ENCODE measurements around the gene PLCB1.
"Not testable (repeated sequence)": the region's sequence is repeated elsewhere in the genome, so short reads cannot be mapped to it uniquely, and the experiment has no call there.

The PLCB1 gene

DNA sequence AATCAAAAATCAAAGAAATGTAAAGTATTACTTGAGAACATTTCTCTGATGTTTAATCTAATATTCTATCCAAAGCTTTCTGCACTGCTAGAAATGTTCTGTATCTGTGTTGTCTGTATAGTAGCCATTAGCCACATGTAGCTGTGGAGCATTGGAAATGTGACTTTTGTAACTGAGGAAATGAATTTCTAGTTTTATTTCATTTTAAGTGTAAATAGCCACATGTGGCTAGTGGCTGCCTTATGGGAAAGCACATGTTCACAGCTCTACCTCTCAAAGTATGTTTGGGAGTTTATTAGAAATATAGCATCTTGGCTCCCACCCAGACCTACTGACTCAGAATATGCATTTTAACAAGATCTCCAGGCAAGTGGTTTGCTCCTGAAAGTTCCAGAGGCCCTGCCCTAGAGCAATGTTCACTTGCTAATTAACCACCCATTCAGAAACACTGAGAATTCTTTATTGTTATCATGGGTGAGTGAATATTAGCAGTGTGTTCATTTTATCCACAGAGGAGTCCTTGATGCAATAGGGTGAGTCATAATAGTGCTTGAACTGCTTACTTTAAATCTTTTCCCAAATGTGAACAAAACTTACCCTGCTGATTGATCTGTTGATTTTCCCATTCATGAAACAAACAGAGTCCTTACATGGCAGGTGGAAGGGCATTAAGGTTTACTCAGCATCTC, 282.7 kb downstream of the PLCB1 start:
- DNase-seq, result no peak

DNA sequence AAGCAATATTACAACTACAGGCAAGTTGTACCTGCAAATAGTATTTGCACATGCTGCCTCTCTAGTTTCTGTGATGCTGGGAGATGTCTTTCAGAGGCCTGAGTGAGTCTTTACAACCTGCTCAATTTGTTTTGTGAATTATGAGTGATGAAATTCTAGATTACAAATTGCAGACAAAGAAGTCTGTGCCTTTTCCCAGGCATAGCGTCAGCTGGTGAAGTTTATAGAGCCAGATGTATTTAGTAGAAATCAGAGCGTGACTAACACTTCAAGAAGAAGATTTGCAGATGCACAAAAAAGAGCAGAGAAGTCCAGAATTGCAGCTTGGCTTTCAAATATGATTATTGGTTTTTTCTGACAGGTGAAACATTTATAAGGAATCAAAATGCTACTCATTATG, 289.9 kb downstream of the PLCB1 start:
- no peak for DNase-seq

DNA sequence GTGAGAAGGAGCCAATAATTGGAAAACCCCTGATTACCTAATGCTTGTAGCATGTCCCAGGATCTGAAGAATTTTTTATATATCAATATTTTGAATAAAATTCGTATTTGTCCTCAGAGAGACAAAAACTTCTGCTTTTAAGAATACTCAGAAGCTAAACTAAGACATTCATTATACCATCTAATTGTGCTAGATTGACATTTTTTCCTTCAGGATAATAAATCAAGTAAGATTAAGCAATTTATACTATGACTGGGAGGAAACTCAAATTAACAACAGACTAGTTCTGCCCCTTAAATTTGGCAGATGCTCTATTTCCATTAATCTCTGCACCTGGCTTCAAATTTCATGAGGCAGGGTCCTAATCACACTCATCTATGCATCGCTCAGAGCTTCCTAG, 291.4 kb downstream of the PLCB1 start:
- DNase-seq, result no peak

DNA sequence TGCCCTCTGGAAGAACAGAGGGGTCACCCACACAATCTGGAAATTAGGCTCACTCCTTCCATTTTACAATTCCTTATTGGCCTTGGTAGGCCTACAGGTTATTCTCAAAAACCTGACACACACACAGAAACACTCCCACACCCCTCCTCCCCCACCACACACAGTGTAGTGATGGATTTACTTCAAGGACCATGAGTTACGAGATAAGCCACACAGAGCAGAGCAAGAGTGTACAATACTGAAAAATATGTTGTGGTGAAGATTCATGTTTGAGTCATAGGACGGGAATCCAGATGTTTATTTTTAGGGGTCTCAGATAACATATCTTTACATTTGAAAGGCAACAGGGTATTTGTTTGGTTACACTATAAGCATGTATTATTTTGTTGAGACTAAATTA, 291.9 kb downstream of the PLCB1 start:
- DNase-seq, result no peak

DNA sequence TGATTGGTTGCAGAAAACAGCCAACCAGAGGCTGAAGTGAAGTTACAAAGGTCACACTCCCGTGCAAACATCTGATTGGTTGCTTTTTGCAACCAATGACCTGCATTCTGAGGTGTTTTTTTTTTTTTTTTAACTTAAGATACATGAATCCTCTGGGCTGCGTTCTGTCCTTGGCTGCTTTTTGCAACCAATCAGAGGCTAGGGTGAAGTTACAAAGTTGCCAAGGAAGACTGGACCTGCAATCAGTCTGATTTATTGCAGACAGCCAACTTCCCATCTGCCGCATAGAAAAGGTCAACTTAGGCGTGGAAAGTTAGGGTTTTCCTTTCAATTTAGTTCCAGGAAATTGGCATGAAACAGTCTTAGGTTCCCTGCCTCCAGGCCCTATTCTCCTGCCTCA, 292.9 kb downstream of the PLCB1 start:
- DNase-seq, result no peak

DNA sequence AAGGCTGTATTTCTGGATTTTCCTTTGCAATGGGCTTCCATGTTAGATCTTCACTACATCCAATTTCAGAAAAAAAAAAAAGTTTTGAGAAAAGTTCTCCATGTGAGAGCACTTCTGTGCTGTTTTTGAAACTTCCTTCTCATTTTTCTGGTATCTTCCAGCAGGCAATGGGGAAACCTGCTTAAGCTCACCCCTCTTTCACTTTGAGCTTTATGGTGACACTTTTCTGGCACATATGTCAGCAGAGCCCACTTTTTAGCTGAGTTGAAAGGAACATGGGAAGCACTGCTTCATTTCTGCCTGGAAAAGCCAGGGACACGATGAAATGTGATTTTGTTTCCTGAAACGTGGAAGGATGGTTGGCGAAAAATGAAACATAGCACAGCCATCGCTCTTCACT, 293.7 kb downstream of the PLCB1 start:
- DNase-seq, result no peak

DNA sequence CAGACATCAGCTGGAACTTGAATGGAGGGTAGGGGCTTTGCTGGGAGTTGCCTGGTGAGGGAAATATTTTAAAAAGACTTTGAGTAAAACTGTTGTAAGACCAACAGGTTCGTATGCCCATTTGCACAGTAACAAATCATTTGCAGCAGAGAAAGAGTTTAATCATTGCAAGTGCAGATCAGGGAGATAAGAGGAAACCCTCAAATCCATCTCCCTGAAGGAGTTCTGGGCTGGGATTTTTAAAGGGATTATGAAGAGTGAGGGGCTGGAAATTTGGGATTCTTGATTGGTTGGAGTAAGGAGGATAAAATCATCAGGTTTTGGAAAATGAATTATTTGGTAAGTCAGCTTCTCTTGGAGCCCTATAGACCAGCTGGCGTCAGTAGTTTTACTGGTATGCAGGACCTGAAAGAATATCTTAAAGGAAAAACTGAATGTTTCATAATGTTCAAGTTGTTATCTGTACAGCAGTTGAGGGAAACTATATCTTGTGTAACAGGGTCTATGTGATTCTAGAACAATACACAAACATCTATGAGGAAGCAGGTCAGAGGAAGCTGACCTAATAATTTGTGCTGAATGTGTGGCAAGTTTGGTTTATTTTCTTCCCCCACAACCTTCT, 295.5 kb downstream of the PLCB1 start:
- no peak for DNase-seq

DNA sequence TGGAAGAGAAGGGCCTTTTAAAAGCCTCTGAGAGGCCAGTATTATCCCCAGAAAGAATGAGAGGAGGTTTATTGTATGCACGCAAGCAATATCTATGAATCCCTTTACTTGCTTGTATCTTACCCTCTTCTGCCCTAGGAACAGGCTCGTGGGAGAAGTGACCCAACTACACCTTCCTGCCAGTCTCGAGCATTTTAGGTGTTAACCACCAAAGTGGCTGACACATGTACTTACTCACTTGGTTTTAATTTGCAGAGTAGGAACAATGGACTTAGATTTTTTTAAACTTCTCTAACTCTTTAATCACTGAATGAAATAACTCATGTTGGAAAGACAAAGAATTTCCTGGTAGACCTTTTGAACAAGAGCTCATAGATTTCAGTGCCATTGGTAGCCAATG, 296.9 kb downstream of the PLCB1 start:
- peak; percentile 32 for DNase-seq

DNA sequence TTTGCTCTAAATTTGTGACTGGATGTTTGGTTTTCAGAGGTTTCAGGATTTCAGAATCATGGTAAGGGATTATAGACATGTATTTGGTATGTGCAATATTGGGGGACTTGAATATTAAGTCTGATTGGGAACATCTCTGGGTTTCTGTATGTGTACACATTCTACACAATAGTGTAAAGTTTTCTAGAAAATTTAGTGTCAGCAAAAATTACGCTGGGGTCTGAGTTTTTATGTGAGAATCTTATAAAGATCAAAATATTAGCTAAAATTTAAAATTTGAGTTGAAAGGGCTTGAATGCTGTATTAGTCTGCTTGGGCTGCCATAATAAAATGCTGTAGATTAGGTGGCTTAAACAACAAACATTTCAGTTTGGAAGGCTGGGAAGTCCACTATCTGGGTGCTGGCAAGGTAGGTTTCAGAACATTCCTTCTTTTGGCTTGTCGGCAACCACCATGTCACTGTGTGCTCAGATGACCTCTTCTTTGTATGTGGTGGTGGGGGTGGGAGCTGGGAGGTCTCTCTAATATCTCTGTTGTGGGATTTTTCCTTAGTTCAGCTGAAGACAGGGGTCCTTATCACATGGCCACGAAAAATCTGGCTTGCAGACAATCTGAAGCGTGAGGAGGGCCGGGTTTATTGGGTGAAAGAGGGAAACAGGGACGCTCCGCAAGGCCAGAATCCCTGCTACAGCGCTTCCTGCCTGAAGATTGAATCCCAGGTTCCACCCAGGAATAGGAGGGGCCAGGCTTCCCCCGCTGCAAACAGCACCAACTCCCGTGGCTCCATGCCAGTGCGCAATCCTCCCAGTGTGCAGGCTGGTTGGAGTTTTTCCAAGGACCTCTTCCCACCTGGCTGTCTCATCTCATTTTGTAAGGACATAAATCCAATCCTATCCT, 299.7 kb downstream of the PLCB1 start:
- no peak for DNase-seq

DNA sequence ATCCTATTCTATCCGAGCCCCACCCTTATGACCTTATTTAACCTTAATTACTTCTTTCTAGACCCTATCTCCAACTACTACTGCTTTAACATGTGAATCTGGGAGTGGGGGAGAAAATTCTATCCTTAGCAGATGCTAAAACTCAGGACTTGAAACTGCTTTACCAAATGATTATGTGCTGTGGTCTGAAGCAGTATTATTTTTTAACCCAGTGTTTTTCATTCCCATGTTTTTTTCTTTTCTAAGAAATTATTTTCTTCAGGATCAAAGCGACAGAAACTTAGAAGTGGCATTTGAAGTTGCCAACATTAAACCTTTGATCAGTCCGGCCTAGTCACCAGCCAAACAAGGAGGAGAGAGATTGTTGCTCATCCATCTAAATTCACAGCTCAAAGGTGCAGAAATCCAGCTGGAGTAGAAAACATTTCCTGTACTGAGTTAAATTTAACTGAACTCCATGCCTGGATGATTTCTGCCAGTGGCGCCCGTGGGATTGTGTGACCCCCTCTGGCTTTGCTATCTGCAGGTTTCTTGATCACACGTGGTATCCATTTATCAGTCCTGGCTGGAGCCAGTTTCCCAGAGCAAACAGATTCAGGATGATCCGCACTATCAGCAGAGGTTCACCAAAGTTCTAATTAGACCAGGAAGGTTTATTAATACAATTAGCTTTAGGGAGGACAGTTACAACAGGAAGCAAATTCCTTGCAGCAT, 300.5 kb downstream of the PLCB1 start:
- no peak for DNase-seq

DNA sequence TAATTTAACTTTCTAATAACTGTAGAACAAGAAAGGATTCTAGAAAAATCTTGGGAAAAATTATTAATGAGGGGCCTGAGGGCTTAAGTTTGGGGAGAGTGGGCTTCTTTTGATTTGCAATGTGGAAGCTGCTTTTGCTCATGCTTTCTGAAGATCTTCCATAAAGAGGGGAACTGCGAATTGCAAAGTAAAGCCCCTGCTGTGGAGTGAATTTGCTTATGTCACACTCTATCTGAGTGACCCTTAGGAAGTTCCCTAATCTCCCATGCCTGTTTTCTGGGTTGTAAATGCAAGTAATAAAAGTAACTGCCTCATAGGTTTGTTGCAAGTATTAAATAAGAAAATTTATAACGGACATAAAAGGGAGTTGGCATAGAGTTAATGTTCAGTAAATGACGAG, 301.2 kb downstream of the PLCB1 start:
- no peak for DNase-seq

DNA sequence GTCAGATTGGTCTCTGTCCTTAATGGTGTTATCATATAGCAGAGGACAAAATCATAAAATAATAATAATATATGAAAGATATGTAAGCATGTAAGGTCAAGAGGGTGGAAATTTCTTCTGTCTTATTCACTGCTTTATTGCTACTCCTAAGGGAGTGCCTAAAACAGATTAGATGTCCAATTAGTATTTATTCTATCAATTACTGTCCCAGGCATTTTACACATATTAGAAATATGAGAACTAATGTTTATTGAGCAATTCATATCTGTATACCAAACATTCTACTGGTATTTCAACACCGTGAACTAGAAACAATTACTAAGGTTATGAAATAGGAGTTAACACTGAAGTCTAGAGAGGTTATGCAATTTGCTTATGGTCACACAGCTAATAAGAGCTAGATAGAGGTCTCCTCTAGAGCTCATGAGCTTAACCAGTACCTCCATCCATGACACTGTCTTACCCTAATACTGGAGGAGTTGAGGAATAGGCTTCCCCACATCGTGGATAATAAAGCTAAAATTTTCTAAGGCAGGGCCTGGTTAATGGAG, 302.3 kb downstream of the PLCB1 start:
- no peak for DNase-seq

DNA sequence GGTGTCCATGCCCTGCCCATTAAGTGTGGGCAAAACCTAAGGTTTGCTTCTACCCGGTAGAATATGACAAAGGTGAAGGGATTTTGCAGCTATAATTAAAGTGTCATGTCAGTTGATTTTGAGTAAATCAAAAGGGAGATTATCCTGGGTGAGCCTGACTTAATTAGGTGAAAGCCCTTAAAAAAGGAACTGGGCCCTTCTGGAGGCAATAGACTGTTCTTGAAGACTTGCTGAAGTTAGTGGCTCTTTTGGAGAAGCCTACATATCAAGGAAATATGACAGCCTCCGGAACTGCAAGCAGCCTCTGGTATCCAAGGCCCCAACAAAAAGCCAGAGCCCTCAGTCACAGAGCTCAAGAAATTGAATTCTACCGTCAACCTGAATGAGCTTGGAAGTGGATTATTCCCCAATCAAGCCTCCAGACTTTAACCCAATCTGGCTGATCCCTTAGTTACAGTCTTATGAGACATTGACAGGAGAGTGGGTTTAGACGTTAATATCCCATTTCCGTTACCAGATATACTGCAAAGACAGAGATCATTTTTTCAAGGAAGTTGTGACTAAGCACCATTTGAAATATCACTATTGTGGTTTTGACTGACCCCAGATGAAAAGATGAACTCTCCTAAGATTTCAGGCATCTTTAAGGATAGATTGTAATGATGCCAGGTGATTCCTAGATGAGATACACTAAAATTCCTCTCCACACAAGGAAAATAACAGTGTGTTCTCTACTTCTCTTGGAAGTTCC, 303.4 kb downstream of the PLCB1 start:
- DNase-seq, result no peak

DNA sequence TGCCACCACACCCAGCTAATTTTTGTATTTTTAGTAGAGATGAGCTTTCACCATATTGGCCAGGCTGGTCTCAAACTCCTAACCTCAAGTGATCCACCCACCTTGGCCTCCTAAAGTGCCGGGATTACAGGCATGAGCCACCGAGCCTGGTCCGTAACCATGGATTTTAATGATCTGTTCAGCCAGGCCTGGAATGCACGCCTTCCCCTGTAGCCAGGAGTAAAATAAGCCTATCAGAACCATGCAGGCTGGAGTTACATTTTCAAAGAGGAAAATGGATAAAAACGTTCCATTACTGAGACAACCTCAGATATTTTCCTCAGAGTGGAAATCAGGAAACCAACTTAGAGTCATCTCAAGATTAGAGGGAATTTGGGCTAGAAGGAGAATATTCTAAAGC, 304.9 kb downstream of the PLCB1 start:
- DNase-seq, result not testable (repeated sequence)

DNA sequence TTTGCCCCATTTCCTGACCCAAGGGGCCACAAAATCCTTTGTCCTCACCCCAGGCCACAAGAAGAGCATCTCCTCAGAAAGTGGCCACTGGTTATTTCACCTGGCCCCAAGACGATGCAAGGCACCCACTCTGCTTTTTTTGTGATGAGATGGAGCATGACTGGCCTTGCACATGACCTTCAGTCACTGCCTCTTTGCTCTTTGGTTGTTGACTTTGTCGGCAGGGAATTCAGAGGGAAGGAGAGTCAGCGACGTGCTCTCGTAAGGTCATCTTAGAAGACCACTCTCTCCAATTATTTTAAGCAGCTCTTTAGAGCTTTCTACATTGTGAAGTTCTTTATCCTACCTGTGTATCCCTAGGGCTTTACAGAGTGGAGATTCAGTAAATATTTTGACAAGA, 306.7 kb downstream of the PLCB1 start:
- no peak for DNase-seq

DNA sequence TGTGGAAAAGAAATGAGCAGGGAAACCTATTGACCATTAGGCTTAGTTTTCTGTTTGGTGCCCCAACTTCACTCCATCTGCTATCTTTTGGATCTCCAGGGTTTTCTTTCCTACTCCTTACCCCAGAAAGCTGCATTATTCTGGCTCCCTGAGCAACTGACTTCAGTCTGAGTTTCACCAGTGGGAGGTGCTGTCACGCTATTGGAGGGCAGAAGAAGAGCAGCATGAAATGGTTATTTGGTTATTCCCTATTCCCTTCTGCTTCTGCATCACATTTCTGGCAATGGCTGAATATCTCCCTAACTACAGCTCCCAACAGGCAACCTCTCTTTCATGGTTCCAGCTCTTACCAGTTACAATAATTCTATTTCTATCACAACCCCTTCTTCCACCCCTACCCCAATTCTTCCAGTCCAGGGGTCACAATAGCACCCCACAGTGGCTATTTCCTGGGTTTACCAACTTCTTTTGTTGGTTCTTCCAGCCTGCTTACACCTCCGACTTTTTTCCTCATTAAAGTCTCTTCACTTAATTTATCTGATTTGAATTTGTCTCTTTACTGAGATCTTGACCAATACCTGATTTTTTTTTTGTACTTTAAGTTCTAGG, 311.5 kb downstream of the PLCB1 start:
- no peak for DNase-seq

DNA sequence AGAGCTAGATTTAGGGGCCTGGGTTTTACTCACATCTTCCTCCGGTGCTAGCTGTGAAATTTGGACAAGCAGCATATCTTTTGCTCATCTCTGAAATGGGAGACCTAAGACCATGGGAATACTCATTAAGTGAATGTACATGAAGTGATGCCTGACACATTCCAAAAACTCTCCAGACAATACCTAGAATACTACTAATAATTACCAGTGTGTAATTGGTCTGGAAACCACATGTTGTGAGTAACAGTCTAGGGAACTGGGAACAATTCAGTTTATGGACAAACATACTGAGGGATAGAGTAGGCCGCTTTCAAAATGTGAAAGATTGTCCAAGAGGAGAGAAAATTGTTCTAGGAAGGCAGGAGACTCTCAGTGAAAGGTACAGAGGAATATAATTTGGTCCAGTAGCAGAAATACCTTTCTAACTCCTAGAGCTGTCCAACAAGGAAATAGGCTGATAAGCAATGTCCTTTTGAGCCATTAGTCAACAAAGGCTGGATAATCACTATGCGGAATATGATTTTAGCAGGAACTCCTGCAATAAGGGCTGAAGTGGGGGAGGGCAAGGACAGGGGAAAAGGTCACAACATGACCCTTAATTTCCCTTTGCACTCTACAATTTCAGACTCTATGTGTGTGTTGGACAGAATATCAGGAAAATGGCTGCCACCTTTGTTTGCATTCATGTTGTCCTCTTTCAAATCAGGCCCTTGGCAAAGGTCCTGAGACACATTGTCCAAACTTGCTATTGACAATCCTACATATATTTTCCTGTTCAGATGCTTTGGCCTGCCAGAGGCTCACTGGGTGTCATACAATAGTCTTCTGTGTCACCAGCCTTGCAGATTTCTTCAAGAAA, 315.4 kb downstream of the PLCB1 start:
- DNase-seq, result no peak

DNA sequence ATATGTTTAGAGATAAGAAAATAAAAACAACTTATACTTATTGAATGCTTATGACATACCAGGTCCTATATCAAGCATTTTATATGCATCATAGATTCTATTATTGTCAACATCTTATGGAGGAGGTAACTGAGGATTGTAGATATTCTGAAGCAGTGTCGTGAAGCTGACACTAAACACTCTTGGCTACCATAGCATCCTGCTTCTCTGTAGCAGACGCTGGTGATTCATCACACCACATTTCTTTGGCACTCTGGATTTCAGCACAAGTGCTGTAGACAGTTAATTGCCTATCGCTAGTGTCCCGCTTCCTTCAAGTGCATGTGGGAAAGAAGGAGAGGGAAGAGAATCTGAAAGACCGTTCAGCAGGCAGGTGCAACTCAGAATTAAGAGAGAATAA, 317.1 kb downstream of the PLCB1 start:
- DNase-seq, result no peak

DNA sequence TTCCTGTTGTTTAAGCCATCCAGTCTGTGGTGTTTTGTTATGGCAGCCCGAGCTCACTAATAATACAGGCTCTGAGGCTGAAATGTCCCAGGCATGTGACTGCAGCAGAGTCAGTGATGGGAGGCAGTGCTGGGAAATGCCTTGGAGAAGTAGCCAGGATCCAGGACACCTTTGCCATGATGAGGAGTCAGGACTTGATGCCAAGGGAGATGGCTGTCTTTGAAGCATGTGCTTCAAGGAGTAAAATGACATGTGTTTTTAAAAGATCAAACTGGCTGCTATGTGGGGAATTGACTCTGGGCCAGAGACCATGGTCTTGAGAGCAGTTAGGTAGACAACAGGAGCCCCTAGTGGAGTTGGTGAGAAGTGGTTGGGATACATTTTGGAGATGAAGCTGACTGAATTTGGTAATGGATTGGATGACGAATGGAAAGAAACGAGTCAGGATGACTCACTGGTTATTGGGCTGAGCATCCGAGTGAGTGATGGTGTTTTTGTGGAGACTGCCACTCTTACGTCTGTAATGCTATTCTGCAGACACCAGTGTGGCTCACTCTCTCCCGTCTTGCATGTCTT, 322.2 kb downstream of the PLCB1 start:
- DNase-seq, result no peak

DNA sequence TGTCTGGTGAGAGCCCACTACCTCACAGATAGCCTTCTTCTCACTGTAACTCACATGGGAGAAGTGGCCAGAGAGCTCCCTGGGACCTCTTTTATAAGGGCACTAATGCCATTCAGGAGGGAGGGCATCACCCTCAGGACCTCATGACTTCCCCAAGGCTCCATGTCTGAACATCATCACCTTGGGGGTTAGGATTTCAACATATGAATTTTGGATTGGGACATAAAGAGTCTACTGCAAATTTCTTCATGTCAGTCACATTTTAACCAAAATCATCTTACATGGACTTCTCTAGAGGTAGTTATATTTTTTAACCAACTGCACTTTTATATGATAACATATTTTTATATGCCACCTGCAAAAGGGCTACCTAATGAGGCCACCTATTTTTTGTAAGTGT, 324.7 kb downstream of the PLCB1 start:
- DNase-seq, result no peak

DNA sequence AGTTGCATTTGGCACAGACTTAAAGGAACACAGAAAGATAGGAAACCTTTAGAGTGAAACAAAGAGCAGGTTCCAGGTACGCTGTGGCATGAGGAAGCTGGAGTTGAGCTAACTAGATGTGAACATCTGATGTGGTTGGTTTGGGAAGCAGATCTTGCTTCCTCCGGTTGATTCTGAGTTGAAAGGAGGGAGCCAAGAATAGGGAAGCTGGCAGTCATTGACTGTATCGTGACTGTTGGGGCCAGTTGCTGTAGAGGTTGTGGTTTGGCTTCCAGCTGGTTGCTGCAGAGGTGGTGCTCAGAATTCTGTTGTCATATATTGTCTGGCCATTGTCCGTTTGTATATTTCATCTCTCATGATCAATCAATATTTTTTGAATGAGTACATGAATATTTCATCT, 325.9 kb downstream of the PLCB1 start:
- DNase-seq, result no peak
